ENCODE data around the gene UBR4. TPM values are rescaled to one million over a fixed set of nuclear protein-coding genes. Genes with fewer than 3 reads are reported as not detected.

UBR4 gene
- total and polyA plus RNA-seq, 3 experiments from 2014 or later: 27.4 to 112 (median 110) TPM

DNA sequence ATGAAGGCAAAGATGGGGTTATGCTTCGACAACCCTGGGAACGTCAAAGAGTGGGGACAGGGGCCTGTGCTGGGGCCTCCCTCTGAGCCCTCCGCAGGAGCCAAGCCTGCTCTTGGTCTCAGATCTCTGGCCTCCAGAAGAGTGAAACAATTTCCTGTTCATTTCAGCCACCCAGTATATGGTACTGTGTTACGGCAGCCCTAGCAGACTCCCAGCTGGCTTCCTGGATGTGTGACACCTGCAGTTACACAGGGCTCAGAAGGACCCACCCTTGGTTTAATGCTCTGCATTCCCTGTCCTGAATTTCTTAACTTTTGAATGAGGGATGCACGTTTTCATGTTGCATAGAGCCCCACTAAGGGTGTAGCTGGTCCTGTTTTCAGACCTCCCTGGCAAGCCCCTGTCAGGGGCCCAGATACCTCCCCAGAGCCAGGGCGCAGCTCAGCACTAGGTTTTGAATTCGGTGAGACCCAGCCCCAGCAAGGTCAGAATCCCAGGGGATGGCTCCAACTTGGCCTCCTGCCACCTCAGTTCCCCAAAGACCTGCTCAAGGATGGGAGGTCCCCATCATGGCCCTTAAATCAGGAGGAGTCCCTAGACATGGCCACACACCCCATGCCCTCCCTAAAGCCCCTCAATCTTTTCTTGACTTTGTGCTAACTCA, 174.6 kb downstream of the UBR4 start:
- H3K36me3 Mint-ChIP-seq: no peaks in the 10 kb centered on the region
- no peak overlapping the region for H3K4me3 Mint-ChIP-seq
- no peak overlapping the region for H3K4me3 ChIP-seq (ENCODE audit: low read length)
- H3K9me3 ChIP-seq (ENCODE audit: low read length): no peaks in the 10 kb centered on the region
- H3K9me3 Mint-ChIP-seq: no peaks in the 10 kb centered on the region
- H3K27me3 Mint-ChIP-seq: peaks cover 4 to 10% of the 10 kb centered on the region in 2 donors
- no peaks in the 10 kb centered on the region for H3K36me3 ChIP-seq (ENCODE audit: insufficient read depth, low read length)
- no peaks in the 10 kb centered on the region for H3K4me1 Mint-ChIP-seq
- ChIA-PET CTCF (no interaction called here), POLR2A (no interaction called here)
- H3K27me3 ChIP-seq (ENCODE audit: insufficient read depth, low read length, poor library complexity, severe bottlenecking): no peaks in the 10 kb centered on the region
- no peak overlapping the region for H3K27ac Mint-ChIP-seq
- DNase-seq: no peak
- no peak overlapping the region for H3K27ac ChIP-seq (ENCODE audit: low read depth, low read length)
- H3K4me1 ChIP-seq (ENCODE audit: insufficient read depth, low read length): no peaks in the 10 kb centered on the region

DNA sequence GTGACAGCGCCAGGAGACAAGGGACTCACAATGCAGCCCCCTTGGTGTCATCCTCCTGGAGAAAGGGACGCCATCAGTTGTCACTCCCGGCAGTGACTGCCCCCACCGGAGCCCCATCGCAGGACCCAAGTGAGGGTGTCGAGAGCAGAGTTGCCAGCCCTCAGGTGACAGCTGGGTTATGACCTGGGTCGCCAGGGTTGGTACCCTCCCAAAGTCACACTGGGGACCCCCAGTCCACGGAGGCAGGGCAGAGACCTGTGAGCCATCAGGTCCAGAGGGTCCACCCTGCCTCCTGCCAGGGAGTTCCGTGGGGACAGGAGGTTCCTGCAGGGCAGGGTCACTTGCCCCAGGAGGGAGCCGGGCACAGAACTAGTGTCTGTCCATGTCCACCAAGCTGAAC, 175.3 kb downstream of the UBR4 start:
- CTCF ChIA-PET: no interaction called here
- peaks cover 2 to 6% of the 10 kb centered on the region in 2 donors for H3K27me3 Mint-ChIP-seq
- H3K4me3 ChIP-seq (ENCODE audit: low read length): no peak overlapping the region
- no peaks in the 10 kb centered on the region for H3K4me1 Mint-ChIP-seq
- no peaks in the 10 kb centered on the region for H3K9me3 Mint-ChIP-seq
- H3K9me3 ChIP-seq (ENCODE audit: low read length): no peaks in the 10 kb centered on the region
- H3K27ac ChIP-seq (ENCODE audit: low read depth, low read length): no peak overlapping the region
- DNase-seq: no peak
- no peaks in the 10 kb centered on the region for H3K4me1 ChIP-seq (ENCODE audit: insufficient read depth, low read length)
- no peak overlapping the region for H3K4me3 Mint-ChIP-seq
- H3K36me3 Mint-ChIP-seq: no peaks in the 10 kb centered on the region
- POLR2A ChIA-PET: no interaction called here
- no peak overlapping the region for H3K27ac Mint-ChIP-seq
- no peaks in the 10 kb centered on the region for H3K27me3 ChIP-seq (ENCODE audit: insufficient read depth, low read length, poor library complexity, severe bottlenecking)
- H3K36me3 ChIP-seq (ENCODE audit: insufficient read depth, low read length): no peaks in the 10 kb centered on the region

DNA sequence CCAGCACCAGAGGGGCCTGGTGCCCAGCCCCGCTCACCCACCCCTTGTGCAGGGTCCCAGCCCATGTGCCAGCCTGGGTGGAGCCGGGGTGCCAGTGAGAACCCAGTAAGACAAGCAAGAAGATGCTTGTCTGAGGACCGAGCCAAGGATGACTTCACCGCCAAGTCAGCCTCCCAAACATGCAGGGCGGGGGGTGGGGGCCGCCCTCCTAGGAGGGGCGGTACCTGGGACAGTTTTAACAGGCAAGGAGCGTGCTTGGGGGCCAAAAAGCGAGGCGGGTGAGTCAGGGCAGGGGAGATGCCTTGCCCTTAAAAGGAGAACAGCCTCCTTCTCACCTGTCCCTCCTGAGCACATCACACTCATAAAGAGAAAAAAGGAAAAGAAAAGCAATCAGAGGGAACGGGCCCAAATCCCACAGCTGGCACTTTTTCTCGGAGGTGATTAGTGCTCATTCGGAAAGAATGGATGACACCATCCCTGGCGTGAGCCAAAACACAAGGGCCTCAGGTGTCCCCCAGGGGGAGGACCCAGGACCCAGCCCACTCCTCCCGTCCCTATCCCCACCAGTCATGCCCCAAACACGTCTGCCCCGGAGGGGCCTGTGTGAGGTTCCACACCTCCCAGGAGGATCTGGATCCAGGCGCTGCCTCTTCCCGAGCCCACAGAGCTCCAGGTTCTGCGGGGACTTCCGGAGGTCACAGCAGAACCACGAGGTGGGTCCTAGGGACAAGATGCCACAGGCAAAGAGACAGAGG, 176.0 kb downstream of the UBR4 start:
- no peaks in the 10 kb centered on the region for H3K36me3 ChIP-seq (ENCODE audit: insufficient read depth, low read length)
- no peaks in the 10 kb centered on the region for H3K9me3 ChIP-seq (ENCODE audit: low read length)
- Mint-ChIP-seq H3K27ac (peak overlapping the region in 1 of 8 donors; percentile 72), H3K4me1 (no peaks in the 10 kb centered on the region), H3K36me3 (no peaks in the 10 kb centered on the region), H3K9me3 (no peaks in the 10 kb centered on the region), H3K27me3 (peaks cover 2 to 3% of the 10 kb centered on the region in 2 donors), H3K4me3 (no peak overlapping the region)
- DNase-seq: no peak
- ChIA-PET CTCF (no interaction called here), POLR2A (no interaction called here)
- no peak overlapping the region for H3K4me3 ChIP-seq (ENCODE audit: low read length)
- H3K27me3 ChIP-seq (ENCODE audit: insufficient read depth, low read length, poor library complexity, severe bottlenecking): no peaks in the 10 kb centered on the region
- no peak overlapping the region for H3K27ac ChIP-seq (ENCODE audit: low read depth, low read length)
- H3K4me1 ChIP-seq (ENCODE audit: insufficient read depth, low read length): no peaks in the 10 kb centered on the region

DNA sequence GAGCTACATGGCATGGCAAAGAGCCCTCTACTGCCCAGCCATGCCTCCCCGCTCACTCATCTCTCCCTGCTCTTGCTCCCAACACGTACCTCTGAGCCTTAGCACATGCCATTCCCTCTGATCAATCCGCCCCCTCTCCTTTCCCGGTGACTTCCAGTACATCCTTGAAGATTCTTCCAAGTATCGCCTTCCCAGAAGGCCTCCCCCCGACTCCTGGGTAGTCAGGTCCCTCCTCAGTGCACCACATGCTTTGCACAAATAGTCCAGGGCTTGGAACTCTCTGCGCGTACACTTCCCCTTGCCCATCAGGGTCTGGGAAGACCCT, 176.6 kb downstream of the UBR4 start:
- H3K9me3 Mint-ChIP-seq: no peaks in the 10 kb centered on the region
- Histone ChIP-seq H3K4me3 (ENCODE audit: low read length) (no peak overlapping the region), H3K27me3 (ENCODE audit: insufficient read depth, low read length, poor library complexity, severe bottlenecking) (no peaks in the 10 kb centered on the region), H3K36me3 (ENCODE audit: insufficient read depth, low read length) (no peaks in the 10 kb centered on the region), H3K9me3 (ENCODE audit: low read length) (no peaks in the 10 kb centered on the region), H3K4me1 (ENCODE audit: insufficient read depth, low read length) (no peaks in the 10 kb centered on the region), H3K27ac (ENCODE audit: low read depth, low read length) (no peak overlapping the region)
- peaks cover 2 to 3% of the 10 kb centered on the region in 2 donors for H3K27me3 Mint-ChIP-seq
- CTCF ChIA-PET: no interaction called here
- no peak for DNase-seq
- H3K4me3 Mint-ChIP-seq: no peak overlapping the region
- no peak overlapping the region for H3K27ac Mint-ChIP-seq
- H3K36me3 Mint-ChIP-seq: no peaks in the 10 kb centered on the region
- POLR2A ChIA-PET: no interaction called here
- no peaks in the 10 kb centered on the region for H3K4me1 Mint-ChIP-seq

DNA sequence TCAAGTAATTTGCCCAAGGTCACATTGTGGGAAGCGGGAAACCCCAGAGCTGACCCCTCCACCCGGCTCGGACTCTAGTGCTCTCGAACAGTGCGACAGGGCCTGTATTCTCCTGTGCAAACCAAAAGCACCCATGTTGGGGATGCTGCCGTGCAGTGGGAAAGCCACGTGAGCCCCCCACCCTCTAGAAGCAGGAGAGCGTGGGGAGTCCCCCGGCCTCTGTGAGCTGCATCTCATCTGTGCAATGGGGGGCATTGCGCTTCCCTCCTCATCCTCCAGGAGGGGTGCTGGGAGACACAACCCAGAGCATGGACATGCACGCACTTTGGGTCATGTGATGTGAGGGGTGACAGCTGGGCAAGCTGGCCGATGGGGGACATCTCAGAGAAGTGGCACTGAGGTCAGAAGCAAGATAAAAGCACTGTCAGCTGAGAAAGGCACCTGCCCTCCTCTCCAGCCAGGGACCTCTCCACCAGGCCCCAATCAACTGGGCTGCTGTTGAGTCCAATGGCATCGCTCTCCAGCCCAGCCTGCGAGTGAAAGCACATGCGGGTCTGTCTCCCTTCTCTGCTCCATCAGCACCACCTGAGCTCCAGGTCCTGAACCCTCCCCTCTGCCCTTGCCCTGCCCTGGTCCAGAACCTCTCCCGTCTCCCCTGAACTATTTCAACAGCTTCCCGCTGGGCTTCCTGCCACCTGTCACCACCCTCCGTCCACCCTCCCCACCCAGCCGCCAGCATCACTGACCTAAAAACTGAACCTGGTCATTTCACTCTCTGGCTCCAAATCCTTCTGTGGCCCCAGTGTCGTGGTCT, 177.2 kb downstream of the UBR4 start:
- Histone ChIP-seq H3K27me3 (ENCODE audit: insufficient read depth, low read length, poor library complexity, severe bottlenecking) (no peaks in the 10 kb centered on the region), H3K9me3 (ENCODE audit: low read length) (no peaks in the 10 kb centered on the region), H3K27ac (ENCODE audit: low read depth, low read length) (no peak overlapping the region), H3K4me3 (ENCODE audit: low read length) (no peak overlapping the region), H3K4me1 (ENCODE audit: insufficient read depth, low read length) (peaks cover 3% of the 10 kb centered on the region), H3K36me3 (ENCODE audit: insufficient read depth, low read length) (no peaks in the 10 kb centered on the region)
- H3K27ac Mint-ChIP-seq: no peak overlapping the region
- H3K9me3 Mint-ChIP-seq: no peaks in the 10 kb centered on the region
- DNase-seq: no peak
- H3K27me3 Mint-ChIP-seq: peaks cover 5% of the 10 kb centered on the region in 2 donors
- no peaks in the 10 kb centered on the region for H3K36me3 Mint-ChIP-seq
- ChIA-PET CTCF (no interaction called here), POLR2A (no interaction called here)
- H3K4me1 Mint-ChIP-seq: peaks cover under 1 to 2% (median 1%) of the 10 kb centered on the region in 3 donors
- no peak overlapping the region for H3K4me3 Mint-ChIP-seq

DNA sequence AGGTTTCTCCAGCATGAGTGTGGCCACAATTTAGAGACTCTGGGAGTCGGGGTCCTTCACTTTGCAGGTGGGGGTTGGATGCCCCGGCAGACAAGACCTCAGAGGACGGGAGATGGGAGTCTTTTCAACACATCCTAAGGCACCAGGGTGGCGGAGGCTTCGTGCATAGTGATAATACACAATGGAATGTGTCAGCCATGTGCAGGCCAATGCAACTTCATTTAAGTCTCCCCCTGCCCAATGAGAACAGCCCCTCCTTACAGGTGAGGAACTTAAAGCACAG, 177.7 kb downstream of the UBR4 start:
- no peak for DNase-seq
- Histone ChIP-seq H3K4me1 (ENCODE audit: insufficient read depth, low read length) (peaks cover 5% of the 10 kb centered on the region), H3K4me3 (ENCODE audit: low read length) (no peak overlapping the region), H3K9me3 (ENCODE audit: low read length) (no peaks in the 10 kb centered on the region), H3K27me3 (ENCODE audit: insufficient read depth, low read length, poor library complexity, severe bottlenecking) (no peaks in the 10 kb centered on the region), H3K36me3 (ENCODE audit: insufficient read depth, low read length) (no peaks in the 10 kb centered on the region), H3K27ac (ENCODE audit: low read depth, low read length) (no peak overlapping the region)
- H3K9me3 Mint-ChIP-seq: no peaks in the 10 kb centered on the region
- ChIA-PET POLR2A (no interaction called here), CTCF (no interaction called here)
- H3K4me3 Mint-ChIP-seq: no peak overlapping the region
- H3K36me3 Mint-ChIP-seq: no peaks in the 10 kb centered on the region
- H3K4me1 Mint-ChIP-seq: peaks cover 3 to 4% (median 3%) of the 10 kb centered on the region in 3 donors
- no peak overlapping the region for H3K27ac Mint-ChIP-seq
- peaks cover 7 to 8% of the 10 kb centered on the region in 2 donors for H3K27me3 Mint-ChIP-seq

DNA sequence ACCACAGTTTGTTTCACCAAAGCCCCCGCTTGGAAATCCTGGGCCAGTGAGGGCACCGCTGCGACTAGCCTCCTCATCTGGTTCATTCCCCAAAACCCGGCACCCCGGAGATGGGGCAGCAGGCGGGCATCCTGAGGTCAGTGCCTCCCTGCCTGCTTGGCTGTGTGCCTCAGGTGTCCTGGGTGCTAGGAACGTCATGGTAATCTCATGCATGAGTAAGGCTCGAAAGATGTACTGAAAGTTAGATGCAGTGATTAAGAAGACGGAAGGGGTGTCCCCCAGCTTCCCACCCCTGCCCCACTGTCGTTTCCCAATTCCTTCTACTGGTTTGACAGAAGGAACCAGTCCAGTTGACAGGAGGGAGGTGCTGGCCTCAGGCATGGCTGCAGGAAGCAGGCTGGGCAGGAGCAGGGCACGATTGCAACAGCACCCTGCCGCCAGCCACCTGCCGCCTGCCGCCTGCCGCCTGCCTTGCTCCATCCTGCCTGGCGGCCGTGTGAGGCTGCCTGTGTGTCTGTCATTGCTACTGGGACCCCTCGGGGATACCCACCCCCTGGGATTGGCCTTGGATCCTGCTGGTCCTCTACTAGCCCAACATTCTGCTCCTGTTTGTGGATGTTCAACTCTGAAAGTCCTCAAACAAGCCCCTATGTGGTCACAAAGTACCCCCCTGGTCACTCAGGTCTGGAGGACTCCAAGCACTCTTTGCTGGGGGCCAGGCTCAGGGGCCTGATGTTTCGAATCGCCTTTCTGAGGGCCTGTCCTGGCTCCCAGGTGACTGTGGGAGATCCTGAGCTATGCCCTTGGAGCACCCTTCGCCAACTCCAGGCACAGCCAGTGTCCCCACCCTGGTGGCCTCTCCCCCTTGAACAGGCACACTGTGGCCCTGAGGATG, 180.6 kb downstream of the UBR4 start:
- Mint-ChIP-seq H3K9me3 (peaks cover 0 to 4% (median 0%) of the 10 kb centered on the region in 5 donors), H3K4me1 (peaks cover 3 to 4% (median 3%) of the 10 kb centered on the region in 3 donors), H3K27me3 (peaks cover 12 to 17% of the 10 kb centered on the region in 2 donors), H3K27ac (no peak overlapping the region), H3K36me3 (no peaks in the 10 kb centered on the region), H3K4me3 (no peak overlapping the region)
- ChIA-PET POLR2A (no interaction called here), CTCF (no interaction called here)
- H3K36me3 ChIP-seq (ENCODE audit: insufficient read depth, low read length): no peaks in the 10 kb centered on the region
- H3K9me3 ChIP-seq (ENCODE audit: low read length): no peaks in the 10 kb centered on the region
- H3K4me3 ChIP-seq (ENCODE audit: low read length): no peak overlapping the region
- no peak for DNase-seq
- no peak overlapping the region for H3K27ac ChIP-seq (ENCODE audit: low read depth, low read length)
- H3K27me3 ChIP-seq (ENCODE audit: insufficient read depth, low read length, poor library complexity, severe bottlenecking): no peaks in the 10 kb centered on the region
- H3K4me1 ChIP-seq (ENCODE audit: insufficient read depth, low read length): peaks cover 5% of the 10 kb centered on the region
